GM12875 (cell line): ENCODE results near the gene TGFBRAP1.

Experiments
- H3K4me3 ChIP-seq: one replicate; pipeline ENCODE4 v1.5.1; 2011; ENCODE audit warnings: low read depth, low read length, control low read depth
- CTCF ChIP-seq: IDR thresholded peaks from 2 replicates; pipeline ENCODE4 v1.5.1; 2011; ENCODE audit warnings: low read depth, mild to moderate bottlenecking, control low read depth, inconsistent platforms, low read length, moderate library complexity, borderline replicate concordance; ENCODE audit not compliant: insufficient read depth

The TGFBRAP1 gene

DNA sequence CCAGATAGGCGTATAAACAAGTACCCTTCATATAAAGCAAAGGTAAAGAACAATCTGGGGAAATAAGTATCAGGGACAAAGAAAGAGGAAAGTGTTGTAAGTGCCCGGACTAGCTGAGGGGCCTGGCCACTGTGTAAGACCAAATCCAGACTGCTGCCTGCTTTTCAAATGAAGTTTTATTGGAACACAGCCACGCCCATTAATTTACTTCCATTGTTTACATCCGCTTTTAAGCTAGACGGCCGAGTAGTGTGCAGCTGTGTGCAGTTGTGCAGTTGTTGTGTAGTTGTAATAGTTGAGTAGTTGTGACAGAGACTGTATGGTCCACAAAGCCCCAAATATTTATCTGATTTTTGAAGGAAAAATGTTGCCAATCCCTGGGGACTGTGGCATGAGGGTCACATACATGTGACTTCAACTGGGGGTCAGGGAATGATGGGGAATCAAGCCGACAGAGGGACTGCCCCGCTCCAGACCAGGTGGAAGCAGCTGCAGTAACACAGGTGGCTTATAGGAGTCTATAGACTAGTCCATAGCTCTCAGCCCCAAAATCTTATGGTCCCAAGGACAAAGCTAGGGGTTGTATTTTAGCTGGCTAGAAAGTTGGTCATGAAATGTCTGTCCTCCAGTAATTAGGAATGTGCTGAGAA is 39.3 kb upstream of the TGFBRAP1 start:
- no peak for TF ChIP-seq CTCF
- no peak overlapping the region for H3K4me3 ChIP-seq

GRCh38 chr2:105365206-105365605 is 35.7 kb upstream of the TGFBRAP1 start:
- no peak for TF ChIP-seq CTCF
- H3K4me3 ChIP-seq, result no peak overlapping the region

DNA sequence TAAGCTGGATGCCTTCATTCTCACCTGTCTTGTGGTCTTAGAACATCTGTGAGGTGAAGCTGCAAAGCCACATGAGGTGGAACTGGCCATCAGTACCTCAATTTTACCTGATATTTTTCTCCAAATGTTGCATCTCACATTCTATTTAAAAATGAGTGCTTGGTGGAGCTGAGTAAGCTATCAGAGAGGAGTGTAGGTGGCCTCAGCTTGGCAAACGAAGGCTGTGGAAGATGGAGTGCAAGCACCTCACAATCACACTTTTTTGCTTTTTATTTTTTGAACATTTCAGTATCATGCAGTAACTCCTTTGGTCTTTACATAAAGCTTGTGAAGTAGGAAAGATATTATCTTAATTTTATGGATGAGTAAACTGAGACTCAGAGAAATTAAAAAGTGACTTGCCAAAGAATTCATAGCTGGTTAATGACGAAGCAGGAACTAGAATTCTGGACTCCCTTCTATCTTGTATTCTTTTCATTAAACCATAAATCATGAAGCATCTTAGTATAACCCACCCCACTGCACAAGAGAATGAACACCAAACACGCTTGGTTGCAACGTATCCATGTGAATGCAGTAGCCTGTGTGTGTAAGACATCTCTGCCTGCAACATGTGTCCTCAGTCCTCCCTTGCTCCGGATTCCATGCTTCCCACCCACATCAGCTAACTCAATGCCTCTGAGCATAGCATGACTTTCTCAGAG is 35.1 kb upstream of the TGFBRAP1 start:
- H3K4me3 ChIP-seq, result no peak overlapping the region
- no peak for TF ChIP-seq CTCF

DNA sequence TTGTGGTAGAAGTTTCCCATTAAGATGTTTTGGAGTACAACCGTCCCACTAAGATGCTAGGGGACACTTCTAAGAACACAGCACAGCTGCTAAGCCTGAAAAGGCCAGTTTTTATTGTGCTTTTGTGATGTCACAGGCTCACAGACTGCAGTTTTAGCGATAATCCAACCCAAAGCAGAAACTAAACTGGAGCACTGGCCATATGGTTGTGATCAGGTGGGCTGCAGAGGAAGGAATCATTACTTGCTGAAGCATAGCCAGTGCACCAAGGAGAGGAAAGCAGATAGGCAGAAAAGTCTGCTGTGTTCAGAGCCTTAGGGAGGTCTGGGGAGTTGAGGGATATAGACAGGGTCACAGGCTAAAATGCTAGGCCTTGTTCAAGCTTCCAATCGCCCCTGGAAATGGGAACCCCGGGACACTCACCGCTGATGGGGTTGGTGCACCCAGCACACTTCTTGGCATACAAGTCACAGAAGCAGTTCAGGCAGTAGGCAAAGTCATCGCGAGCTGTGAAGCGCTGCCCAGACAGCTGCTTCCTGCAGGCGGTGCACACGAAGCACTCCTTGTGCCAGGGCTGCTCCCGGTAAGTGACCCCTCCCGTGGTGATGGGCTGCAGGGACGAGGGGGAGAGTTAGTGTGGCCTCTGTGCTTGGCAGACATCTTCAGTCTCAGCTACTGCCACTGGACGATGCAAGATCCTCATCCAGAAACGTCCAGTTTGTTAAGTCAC is 33.5 kb upstream of the TGFBRAP1 start:
- no peak overlapping the region for H3K4me3 ChIP-seq
- no peak for TF ChIP-seq CTCF

DNA sequence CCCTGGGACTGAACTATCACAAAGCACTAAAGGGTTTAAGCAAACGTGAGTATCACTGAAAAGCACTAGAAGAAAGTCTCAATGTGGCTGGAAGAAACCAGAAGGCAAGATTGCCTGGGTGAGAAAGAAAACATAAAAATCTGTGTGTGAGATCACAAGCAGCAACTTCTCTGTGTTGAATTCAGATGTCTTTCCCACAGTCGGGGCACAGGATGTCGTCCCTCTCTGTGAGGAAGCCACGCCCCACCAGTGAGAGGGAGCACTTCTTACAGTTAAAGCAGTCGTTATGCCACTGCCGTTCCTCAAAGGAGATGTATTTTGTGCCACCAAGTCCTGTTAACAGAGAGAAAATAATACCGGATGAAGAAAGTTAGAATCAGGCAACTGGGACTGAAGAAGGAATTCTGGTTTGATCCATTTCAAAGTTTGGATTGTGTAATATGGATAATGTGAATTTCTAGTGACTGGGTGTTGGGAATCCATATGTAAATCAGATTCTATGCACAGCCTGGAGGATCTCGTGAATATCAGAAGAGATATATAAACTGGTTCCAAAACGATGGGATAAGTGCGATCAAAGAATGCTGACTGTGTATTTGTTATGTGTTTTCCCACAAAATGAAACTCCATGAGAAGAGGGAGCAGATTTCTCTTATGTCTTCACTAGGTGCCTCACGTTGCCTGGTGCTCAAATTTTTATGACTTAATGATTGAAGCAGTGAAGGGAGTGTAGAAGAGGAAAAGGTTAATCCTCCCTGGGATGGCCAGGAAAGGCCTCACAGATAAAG is 31.8 kb upstream of the TGFBRAP1 start:
- H3K4me3 ChIP-seq, result no peak overlapping the region
- TF ChIP-seq CTCF, result no peak

DNA sequence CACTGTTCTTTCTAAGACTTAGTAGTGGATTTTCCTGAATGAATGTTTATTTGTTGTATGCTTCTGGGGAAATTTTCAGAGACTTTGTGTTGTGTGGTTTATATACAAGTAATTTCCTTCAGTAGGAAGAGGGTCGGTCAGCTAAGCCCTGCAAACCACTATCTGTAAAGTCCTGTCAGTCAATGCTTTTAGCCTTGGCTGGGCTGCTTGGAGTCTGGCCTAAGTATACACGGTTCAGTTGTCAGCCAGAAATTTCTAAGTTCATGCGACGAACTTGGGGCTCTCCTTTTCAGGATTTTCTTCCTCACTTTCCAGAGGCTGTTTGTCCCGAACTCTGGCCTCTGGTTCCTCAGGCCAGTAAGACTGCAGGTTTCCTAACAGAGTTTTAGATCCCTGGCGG is 29.1 kb upstream of the TGFBRAP1 start:
- no peak overlapping the region for H3K4me3 ChIP-seq
- TF ChIP-seq CTCF, result no peak
